ENCODE results near the gene HOXC12.

The HOXC12 gene

DNA sequence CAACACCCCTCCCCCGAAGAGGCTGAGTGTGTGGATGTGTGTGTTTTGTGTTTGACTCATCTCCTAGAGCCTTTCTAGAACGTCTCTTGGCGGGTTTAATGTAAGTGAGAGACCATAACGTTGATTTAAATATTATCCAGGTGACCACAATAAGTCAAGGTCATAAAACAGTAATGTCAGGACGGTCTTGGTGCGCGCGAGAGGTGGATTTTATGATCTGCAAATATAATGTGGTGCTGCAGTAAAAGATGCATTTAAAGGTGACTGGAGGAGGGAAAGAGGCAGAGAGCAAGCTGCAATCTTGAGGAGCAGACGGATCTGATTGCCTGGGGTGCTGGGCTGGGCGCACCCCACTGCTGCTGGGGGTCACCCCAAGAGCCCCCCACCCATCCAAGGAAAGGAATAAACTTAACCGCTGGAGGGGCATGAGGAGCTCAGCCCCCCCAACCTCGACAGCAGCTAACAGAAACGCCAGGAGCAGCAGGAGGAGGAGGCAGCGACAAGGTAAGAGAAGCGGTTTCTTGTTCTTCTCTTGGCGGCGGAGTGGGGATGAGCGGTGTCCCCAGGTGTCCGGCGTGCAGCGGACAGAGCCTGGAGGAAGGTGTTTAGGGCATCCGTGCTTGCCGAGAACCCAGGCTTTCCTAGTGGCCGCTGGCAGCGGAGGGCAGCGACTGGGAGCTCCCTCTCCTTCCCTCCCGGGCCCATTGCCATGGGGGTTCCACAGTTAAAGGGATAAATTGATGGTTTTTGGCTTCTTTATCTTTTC lies 35.8 kb downstream of the HOXC12 start:
- in situ Hi-C loops (cut with MboI; ENCODE audit: low pct_unique_long_range_greater_than_20kb, low sequenced_read_pairs) = no loop called here
- DNase-seq = no peak

DNA sequence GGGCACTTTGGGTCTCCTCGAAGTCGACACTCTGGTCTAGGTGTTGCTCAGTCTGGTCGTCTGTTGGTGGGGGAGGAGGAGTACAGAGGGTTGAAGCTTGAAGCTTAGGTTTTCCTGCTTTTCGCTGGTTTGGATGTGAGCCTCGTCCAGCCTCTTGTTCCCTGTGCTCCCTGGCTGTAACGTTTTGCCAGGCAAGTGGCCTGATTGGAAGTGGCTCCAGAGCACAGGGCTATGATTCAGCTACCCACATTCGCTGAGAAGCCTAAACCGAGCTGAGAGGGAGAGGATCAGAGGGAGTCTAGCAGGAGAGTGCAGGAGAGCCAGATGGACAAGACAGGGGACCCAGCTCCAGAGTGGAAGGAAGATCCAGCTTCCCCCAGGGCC lies 36.4 kb downstream of the HOXC12 start:
- DNase-seq = no peak
- in situ Hi-C loops (cut with MboI; ENCODE audit: low pct_unique_long_range_greater_than_20kb, low sequenced_read_pairs) = no loop called here

DNA sequence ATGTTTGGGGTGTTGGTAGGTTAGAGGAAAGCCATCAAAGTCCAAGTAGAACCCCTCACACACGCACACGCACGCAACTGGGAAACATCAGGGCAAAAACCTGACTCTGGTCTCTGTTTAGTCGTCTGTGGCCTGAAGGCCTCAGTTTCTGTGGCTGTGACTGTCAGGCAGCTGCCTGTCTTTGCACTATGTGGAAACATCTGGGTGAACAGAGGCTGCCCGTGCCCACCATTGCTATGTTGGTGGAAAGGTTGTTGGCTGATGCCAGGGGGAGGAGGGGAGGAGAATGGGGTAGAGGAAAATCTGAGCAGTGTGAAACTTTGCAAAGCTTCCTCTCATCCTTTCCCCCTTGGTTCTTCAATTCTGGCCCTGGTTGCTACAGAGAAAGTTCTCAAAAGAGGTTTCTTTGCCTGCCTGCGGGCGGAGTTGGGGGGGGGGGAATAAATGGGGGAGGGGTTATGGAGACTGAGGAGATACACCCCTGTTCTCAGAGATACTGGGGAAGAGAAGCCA lies 37.7 kb downstream of the HOXC12 start:
- in situ Hi-C loops (cut with MboI; ENCODE audit: low pct_unique_long_range_greater_than_20kb, low sequenced_read_pairs) = no loop called here
- no peak for DNase-seq

DNA sequence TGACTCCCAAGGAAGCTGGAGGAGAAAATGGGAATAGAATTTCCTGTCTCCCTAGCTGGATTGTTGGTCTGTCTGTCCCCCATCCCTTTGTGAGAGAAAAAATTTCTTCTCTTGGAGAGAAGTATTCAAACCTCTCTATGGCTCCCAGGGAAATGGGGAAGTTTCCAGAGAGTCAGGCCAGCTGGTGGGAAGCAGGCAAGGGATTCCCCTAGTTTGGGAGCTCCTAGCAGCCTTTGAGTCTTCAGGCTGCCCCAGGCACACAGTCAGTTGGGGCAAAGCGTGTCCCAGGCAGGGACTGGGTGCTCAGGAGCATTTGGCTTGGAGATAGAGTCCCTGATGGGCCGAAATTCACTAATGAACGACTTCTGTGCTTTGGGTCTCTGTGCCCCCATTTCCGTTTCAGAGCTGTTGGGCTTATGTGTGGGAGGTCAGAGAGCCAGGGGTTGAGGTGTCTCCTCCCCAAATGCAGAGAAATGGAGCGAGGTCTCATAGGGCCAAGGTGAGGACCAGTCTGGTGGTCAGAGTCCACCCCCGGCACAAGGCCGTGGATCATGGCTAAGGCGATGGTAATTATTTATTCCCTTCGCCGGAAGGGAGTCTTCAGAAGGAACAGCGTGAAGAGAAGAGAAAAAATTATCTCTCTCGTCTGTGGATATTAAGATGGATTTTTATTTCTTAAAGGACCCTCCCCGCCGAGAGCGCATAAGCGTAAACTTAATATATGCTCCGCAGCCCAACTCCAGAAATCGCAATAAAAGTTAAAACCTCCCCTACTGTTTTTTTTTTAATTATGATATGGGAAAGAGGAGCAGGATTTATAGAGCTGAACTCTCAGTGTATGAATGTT lies 38.7 kb downstream of the HOXC12 start:
- DNase-seq = no peak
- in situ Hi-C loops (cut with MboI; ENCODE audit: low pct_unique_long_range_greater_than_20kb, low sequenced_read_pairs) = no loop called here

DNA sequence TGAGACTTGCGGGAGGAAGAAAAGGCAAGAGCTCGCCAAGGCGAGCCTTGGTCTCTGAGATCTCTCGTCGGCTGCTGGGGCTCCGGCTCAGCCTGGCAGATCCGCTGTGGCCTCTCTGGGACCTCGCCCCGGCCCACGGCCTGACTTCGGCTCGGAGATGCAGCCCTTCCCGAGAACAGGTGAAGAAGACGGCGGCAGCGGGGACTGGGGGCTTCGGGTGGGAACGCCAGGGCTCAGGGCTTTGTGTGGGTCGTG lies 39.2 kb downstream of the HOXC12 start:
- in situ Hi-C loops (cut with MboI; ENCODE audit: low pct_unique_long_range_greater_than_20kb, low sequenced_read_pairs) = no loop called here
- DNase-seq = no peak

DNA sequence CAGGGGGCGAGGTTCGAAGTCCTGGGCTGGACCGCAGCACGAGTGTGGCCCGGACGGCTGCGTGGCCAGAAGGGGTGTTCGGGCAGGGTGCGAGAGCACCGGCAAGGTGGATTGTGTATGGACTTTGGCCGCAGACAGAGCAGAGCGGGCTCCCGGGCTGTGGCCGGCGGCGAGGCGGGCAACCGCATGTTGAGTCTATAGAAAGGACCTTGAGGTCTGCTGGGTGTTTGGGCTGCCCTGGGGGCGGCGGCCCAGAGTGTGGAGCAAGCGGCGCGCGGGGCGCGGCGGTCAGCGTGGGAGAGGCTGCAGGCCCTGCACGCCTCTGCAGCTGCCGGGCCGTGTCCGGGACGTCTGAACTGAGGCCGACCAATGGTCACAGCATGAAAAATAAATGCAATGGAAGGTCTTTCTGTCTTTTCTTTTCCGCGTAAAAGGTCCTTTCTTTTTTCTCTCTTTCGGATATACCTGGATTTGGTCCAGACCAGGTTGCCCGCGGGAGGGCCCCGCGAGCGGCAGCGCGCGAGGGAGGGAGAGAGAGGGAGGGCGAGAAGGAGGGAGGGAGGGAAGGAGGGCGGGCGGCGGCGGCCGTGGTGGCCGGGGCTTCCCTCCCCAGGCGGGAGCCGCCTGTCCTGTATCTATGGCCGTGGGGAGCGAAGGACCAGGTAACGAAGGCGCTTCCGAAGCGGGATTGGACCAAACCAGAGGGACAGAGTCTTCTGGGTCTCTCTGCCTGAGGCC lies 39.7 kb downstream of the HOXC12 start:
- in situ Hi-C loops (cut with MboI; ENCODE audit: low pct_unique_long_range_greater_than_20kb, low sequenced_read_pairs) = no loop called here
- no peak for DNase-seq

DNA sequence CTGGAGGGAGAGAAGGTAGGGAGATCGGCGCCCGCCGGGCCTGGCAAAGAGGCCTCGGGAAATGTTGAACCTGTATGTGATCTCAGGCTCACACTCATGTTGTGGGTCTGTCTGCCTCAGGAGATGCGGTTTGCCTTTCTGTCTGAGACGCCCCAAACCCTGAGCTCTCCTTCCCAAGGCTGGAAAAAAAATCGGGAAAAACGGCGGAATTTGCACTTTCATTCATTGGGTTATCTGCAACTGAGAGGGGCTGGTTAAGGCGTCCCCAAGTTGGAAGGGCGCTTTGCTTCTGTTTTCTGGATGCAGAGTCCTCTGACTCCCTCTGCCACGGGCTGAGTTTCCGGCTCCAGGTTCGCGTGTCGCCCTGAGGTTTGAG lies 40.3 kb downstream of the HOXC12 start:
- in situ Hi-C loops (cut with MboI; ENCODE audit: low pct_unique_long_range_greater_than_20kb, low sequenced_read_pairs) = no loop called here
- DNase-seq = no peak

DNA sequence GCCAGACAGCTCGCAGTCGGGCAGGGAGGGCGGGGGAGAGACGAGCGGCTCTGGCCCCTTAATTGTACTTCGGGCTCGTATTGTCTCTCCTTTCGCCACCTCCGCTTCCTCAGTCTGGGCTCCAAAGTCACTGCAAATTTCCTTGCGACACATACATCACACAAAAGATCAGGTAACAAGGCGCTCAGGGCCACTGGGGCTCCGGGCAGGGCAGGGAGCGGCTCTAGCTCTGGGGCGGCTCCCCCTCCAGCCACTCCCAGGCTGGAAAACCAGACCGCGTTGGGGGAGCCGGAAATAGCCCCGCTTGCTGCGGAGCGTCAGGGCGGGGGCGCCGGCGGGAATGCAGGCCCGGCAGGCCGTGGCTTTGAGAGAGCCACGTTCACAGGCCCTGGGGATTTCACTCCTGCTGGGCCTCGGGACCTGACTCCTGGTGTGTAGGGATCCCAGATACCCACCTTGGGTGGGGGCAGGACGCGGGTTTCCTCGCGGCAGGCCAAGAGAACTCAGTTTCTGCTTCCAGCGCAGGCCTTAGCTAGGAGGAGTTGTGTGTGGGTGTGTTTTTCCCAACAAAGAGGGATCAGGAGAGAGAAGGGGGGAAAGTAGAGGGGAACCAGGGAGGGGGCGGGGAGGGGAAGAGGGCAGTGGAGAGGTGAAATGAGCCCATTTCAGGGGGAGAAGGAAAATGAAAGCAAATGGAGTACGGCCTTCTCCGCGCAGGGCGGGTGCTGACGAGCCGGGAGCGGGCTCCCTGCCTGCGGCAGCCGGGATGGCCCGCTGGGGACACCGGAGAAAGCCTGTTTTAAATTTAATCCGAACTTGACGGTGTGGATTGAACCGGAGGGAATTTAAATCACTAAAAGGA lies 40.9 kb downstream of the HOXC12 start:
- in situ Hi-C loops (cut with MboI; ENCODE audit: low pct_unique_long_range_greater_than_20kb, low sequenced_read_pairs) = no loop called here
- peak; percentile 88 for DNase-seq

DNA sequence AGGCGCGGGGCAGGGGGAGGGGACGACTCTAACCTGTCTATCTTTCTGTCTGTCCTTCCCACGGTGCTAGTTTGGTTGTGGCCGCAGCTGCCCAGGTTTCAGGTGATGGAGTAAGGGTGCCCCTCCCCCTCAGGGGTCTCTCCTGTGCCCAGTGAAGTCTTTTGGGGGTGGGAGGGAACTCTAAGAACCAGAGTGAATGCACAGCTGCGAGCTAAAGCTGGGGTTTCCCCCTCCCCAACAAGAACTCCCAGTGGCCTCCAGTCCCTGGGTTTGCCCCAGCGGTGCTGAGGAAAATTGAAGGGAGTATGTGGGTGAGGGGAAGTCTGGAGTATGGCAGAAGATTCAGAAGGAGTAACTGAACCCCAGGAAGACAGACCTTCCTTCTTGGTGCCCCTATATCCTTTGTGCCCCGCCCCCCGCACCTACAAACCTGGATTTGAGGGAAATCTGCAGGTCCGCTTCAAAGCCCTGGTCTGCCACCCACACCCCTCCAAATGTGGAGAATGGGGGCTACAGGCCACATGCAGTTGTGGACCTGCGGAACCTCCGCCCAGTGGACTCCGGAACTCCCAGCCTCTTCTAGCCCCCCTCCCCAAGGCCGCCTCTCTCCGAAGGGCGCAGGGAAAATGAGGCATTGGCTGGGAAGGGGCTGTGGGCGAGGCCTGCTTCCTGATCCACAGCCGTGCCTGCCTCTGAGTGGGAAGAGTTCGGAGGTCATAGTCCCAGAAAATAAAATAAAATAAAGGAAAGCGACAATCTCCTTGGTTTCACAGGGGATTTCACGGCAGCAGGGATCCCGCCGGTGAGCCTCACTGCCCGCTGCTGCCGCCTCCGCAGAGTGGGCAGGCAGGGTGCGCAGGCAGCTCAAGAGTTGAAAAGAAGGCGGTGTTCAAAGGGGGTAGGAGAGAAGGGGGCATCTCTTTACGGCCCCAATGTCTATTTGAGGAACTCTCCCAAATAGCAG lies 41.8 kb downstream of the HOXC12 start:
- DNase-seq = no peak
- in situ Hi-C loops (cut with MboI; ENCODE audit: low pct_unique_long_range_greater_than_20kb, low sequenced_read_pairs) = no loop called here

DNA sequence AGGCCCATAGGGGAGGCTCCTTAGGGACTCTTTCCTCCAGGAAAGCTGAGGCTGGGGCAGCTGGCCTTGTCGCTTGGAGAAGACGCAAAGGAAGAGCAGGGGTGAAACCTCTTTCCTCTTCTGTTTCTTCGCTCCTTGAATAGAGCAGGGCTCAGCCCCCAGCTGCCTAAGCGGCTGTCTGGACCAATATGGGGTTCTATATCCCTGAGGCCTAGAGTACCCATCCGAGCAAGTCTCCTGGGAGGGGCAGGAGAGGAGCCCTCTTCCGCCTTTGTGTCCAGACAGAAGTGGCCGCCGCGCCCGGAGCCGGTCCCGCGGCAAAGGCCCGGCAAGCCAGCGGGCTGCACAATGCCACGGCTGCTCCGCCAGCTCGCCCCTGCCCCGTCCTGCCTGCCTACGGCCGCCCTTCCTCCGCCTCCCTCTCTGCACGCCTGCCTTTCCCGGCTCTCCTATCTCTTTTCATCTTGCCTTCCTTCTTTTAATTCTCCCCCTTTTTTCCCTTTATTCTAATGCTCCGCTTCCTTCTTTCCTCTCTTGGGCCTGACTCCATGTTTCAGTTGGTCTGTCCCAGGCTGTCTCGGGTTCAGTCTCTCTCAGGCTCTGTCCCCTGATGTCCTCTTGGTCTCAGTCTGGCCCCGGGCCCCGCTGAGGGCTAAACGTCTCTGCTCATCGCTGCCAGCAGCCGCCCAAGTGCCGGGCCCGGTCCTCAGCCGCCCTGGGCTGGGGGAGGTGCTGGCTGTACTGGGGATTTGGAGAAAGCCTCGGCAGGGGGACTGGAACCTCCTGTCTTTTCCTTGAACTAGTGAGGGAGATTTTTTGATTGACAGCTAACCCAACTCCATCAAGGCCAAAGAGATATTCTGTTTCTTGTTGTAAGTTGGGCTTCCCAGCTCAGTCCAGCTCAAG lies 42.8 kb downstream of the HOXC12 start:
- in situ Hi-C loops (cut with MboI; ENCODE audit: low pct_unique_long_range_greater_than_20kb, low sequenced_read_pairs) = no loop called here
- no peak for DNase-seq

DNA sequence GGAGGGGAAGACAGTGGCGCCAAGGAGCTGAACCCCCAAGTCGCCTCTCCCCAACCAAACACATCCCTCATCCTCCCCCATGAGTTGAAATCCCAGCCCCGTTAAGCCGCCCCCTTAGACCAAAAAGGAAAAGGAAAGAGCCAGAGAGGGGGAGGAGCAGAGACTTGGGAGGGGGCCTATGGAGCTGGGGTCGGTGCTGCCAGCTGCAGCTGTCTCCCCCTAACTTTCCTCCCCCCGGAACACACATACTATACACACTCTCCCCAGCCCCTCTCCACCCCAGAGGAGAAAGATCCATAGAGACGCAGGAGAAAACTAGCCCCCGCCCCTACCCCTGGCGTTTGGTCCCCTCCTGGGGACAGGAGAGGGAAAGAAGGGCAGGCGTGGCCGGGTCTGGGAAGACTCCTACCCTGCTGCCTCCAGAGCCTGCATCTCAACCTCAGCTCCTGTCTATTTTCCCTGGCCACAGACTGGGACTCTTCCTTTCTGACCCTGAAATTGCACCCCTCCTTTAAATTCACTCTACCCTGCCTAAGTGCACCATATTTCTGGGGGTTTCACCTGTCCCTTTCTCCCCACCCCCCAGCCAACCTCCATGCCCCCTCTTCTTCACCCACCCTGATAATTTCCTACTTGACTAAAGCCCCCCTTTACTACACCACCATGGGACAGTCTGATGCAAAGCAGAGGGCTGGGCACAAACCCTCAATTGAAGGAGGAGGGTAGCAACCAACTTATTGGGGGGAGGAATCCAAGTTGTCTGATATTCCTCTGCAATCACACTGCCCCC lies 43.6 kb downstream of the HOXC12 start:
- in situ Hi-C loops (cut with MboI; ENCODE audit: low pct_unique_long_range_greater_than_20kb, low sequenced_read_pairs) = no loop called here
- DNase-seq = no peak

DNA sequence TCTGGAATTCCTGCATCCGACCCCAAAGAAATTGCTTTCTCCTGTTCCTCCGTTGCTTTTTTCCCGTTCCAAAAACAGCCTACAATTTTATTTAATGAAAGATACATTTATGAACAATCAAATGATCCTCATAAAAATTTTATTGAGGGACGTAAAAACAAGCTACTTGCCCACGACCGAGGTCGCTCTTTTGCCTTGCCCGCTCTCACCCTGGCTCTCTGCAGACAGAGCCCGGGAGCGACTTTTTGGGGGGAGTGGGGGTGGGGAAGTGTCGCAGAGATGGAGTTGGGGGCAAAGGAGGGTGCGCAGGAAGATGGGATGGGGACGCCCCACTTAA lies 44.2 kb downstream of the HOXC12 start:
- in situ Hi-C loops (cut with MboI; ENCODE audit: low pct_unique_long_range_greater_than_20kb, low sequenced_read_pairs) = no loop called here

DNA sequence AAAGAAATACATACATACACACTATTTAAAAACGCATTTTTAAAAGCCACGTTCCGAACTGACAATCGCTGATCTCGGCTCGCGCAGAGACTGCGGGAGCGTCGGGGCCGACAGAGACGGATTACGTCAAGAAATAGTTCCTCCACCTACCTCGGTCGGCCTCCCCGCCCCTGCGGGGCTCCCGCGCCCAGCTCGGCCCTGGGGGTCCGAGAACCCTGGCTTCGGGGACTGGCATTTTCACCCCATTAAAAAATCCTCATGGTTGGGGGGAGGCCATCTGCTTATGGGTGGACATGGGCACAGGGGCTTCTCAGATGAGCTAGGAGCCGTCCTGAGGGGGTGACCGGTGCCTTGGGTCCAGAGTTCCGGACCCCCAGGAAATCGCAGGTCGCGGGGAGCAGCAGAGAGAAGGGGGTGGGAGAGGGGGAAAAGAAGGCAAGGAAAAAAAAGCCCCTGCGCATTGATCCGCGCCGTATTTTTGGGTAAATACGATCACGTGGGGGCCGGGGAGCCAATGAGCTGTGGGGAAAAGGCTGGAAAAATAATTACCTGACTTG lies 44.9 kb downstream of the HOXC12 start:
- in situ Hi-C loops (cut with MboI; ENCODE audit: low pct_unique_long_range_greater_than_20kb, low sequenced_read_pairs) = loop anchor here (10.0 kb wide), 1 partner anchor 195 kb away; no protein-coding TSS in a partner anchor

More for the DNA sequence above, 44.2 kb downstream of the HOXC12 start:
- DNase-seq = no peak

DNA sequence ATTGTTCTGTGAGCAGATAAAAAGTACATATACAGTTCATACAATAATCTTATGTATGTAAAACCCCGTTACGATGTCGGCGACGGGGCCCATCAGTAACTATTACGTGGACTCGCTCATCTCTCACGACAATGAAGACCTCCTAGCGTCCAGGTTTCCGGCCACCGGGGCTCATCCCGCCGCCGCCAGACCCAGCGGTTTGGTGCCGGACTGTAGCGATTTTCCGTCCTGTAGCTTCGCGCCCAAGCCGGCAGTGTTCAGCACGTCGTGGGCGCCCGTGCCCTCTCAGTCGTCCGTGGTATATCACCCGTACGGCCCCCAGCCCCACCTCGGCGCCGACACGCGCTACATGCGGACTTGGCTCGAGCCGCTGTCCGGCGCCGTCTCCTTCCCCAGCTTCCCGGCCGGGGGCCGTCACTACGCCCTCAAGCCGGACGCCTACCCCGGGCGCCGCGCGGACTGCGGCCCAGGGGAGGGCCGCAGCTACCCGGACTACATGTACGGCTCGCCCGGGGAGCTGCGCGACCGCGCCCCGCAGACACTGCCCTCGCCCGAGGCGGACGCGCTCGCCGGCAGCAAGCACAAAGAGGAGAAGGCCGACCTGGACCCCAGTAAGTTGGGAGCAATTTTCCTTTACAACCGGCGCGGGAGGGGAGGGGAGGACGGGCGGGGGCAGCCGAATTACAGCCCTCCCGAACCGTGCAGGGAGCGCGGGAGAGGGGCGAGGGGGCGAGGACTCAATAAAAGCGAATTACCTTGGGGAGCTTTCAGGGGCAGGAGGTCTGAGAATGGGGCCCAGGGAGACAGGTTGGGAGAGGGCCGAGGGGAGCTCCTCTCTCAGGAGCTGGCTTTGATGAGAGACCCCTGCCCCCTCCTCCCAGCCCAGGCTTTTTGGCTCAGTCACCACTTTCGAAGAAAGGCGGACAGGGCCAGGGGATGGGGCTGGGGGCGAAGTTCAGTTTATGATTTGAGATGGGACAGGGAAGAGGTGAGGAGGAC lies 45.7 kb downstream of the HOXC12 start, which contains the start of gene HOXC9:
Gene HOXC9, plus strand, starts transcription at position 46 of the 999 bp plus-strand sequence. Its CDS starts 28 bp downstream, at position 74.
- DNase-seq = no peak
- in situ Hi-C loops (cut with MboI; ENCODE audit: low pct_unique_long_range_greater_than_20kb, low sequenced_read_pairs) = loop anchor here (10.0 kb wide), 1 partner anchor 194 kb away; no protein-coding TSS in a partner anchor

More for the DNA sequence above, 44.9 kb downstream of the HOXC12 start:
- DNase-seq = no peak
